ENCODE measurements around the gene FEM1B.
A peak's percentile ranks its signal among the peaks of the same experiment; 100 is the strongest.
"Not testable (repeated sequence)": the region's sequence is repeated elsewhere in the genome, so short reads cannot be mapped to it uniquely, and the experiment has no call there.

Gene FEM1B

DNA sequence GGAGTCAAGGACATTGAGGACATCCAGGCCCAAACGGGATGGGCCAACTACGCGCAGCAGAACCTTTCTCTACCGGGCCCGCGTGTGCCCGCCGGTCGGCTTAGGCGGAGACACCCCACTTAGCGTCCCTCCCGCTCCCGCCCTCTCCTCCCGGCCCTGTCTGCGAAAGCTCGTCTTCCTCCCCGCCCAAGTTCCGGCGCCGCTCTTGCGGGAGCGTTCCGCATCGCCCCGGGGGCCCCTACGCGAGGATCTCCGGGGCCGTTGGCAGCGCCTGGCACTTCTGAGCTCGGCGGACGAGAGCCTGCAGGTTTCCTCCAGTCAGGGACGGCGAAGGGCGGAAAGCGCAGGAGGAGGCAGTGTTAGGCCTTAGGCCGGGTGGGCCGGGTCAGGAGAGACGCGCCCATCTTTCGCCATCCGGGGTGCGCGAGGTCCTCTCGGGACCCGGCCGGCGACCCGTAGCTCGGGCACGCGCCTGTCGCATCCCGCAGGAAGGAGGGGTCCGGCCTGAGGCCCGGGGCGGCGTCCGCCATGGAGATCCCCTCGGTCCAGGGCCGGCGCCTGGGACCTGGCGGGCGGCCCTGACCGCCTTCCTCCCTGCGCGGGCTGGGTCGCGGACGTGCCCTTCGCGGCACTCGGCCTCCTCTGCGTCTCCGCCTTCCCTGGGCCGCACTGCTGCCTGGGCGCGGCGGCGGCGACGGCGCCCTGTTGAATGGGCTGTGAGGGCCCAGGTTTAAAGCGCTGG, at the start of gene FEM1B:
FEM1B (plus strand) TSS at position 143 of the 742 bp plus-strand sequence. CDS start 673 bp downstream, outside the sequence.
- peak; percentile 91 for DNase-seq (ENCODE audit: low spot score)

DNA sequence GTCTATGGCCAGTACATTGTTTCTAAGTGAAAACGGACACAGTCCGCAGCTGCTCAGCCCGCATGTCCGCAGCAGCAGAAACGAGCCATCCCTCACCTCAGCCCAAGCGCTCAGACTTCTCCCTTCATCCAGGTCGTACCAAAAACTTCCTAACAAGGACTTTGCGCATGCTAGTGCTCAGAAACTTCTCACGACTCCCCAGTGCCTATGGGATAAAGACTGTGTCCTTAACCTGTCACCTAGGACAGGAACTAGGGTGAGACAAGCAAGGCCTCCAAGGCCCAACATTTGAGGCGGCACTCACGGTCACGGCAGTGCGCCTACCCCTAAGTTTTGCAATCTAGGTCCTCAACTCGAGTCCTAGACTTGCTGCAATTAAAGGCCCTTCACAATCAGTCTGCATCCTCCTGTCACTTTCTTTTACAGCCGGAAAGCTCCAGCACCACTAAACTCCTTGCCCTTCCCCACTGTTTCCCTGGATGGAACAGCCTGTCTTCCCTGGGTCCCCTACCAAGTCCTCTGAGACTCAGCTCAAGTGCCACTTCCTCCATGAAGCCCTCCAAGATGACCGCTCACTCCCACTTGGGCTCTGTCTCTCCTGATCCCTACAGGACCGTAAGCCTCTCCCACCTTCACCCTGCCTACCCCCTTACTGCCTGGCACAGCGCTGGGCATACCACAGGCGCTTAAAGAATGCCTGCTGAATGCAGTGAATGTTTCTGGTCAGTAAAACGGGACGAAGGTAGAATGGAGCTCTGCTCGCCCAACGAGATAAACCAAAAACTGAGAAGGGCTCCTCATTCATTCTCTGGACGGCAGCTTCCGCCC, 49.2 kb upstream of the FEM1B start:
- DNase-seq (ENCODE audit: low spot score): no peak

DNA sequence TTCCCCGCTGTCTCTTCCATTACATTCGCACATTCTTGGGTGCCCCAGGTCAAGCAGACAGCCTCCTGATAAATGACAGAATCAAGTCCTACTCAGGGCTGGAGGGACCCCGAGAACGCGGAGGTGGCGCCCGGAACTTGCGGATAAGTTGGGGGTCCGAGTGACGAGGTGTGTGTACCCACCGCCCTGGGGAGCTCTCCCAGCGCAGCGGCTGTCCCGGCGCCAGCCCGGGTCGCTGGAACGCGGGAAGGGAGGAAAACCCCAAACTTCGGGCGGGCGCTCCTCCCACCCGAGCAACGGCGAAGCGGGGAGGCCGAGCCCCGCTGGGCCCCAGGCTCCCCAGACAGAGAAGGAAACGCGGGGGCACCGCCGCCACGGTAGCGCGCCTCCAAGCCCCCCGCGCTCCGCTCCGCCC, 48.6 kb upstream of the FEM1B start:
- DNase-seq (ENCODE audit: low spot score): no peak

DNA sequence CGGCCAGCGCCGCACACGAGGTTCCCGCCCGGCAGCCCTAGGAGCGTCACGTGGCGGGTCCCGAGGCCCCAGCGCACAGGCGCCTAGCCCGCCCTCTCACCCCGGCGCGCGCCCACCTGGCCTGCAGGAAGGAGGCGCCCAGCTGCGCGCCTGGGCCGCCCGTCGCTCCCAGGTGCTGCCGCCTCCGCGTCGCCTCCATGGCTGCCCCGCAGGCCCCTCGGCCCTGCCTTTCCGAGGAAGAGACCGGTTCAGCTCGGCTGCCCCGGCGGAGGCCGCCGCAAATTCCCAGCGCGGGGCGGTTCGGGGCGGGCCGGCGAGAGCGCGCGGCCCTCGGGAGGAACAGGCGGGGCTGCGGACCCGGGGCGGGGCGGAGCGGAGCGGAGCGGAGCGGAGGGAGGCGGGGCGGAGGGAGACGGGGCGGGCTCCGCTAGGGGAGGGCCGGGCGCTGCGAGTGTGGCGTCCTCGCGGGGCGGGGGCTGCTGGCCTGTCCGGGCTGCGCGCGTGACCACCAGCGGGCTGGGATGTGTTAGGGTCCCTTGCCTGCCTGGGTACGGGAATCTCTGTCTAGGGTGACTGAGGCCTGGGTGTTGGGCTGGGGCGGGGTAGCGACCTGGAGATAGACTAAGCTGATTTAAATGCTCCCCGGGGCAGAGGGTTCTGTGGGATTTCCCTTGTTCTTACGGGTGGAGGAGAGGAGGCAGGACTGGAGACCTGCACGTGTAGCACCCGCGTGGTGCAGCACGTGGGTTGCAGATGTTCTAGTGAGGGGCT, 48.0 kb upstream of the FEM1B start, which contains the start of gene CLN6:
CLN6 (minus strand) TSS at position 343 of the 771 bp plus-strand sequence; CDS start at position 199, 144 bp downstream.
- DNase-seq (ENCODE audit: low spot score): peak; percentile 93

DNA sequence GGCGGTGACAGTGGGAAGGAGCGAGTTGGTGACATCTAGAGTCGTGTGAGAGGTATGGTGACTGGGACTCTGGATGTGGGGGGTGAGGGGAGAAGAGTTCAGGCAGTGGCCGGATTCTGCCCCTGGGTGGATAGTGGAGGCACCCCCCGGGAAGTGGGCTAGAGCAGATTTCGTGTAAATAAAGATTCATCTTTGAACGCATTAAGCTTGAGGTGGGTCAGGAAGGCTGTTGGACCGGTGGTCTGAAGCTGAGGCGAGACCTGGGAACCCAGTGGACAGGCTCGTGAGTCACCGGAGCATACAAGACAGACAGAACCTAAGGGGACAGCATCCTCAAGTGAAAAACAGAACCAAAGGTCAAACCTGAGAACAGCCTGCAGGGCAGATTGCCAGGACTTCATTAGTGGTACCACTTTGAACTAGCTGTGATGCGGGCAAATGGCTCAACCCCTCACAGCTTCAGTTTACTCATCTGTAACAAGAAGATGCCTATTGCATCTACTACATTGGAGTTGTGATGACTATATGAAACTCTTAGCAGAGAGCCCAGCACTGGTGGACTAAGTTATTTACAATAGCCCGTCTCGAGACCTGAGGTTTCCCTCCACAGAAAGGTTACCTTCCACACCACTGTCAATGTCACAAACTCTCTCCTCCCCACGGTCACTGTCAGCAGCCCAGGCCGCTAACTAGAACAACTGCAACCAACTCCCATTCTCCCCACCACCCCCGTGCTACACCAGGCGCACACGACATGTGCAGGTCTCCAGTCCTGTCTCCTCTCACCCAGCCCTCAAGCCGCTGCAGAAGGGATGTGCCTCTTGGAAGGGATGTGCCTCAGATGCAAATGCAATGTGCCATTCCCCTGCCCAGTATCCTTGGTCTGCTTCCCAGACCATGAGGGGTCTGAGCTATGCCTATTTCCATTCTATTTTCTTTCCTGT, 47.1 kb upstream of the FEM1B start:
- no peak for DNase-seq (ENCODE audit: low spot score)

DNA sequence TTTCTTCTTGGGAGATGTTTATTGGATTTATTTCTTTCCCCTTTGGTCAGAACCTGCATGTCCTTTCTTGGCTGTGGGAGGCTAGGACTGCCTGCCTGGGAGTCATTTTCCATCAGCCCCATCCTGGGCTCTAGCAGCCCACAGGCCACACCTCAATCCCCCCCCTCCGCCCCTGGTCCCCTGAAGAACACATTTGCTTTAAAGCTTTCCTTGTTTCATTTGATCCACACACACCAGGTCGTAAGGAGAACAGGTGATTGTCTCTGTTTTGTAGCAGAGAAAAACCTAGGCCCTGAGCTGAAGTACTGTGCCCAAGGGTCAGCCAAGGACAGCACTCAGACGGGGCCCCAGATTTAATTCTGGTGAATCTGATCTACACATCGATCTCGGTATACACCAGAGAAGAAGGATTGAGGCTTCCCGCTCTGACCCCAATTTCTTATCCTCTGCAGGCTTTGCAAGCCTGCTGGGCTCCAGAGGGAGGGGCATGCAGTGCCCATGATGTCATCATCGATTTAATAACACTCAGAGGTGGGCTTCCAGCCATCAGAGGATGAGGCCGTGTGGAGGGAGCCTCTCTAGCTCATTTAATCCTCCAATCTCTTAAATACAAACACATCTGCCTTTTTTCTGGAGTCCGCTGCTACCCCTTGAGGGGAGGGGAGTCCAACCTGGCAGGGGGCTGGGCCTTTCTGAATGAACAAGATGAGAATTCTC, 46.3 kb upstream of the FEM1B start:
- no peak for DNase-seq (ENCODE audit: low spot score)

DNA sequence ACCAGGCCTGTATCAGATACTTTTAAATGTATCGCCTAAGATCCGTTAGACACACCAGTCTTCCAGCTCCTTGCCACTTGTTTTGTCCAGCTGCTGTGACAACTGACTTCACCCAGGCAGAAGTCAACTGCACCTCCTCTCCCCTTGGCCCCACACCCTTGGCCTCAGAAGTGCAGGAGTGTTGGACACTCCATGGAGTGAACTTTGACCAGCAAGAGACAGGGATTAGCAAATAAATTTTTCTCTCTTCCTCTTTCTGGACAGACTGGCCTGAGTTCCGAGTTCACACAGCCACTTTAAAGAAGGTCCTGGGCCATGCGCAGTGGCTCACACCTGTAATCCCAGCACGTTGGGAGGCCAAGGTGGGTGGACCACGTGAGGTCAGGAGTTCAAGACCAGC, 45.1 kb upstream of the FEM1B start:
- no peak for DNase-seq (ENCODE audit: low spot score)

DNA sequence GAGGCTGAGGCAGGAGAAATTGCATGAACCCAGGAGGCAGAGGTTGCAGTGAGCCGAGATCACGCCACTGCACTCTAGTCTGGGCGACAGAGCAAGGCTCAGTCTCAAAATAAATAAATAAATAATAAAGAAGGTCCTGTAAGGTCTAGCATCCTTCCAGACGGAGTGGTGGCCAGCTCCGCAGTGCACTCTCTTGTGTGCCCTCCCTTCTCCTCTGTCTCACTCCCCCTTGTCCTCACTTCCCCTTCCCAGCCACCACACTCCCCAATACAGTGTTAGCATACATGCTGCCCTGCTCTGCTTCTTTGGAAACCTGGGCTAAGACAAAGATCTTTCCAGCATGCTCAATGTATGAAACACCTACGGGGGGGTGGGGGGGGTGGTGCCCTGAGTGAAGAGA, 44.6 kb upstream of the FEM1B start:
- no peak for DNase-seq (ENCODE audit: low spot score)

DNA sequence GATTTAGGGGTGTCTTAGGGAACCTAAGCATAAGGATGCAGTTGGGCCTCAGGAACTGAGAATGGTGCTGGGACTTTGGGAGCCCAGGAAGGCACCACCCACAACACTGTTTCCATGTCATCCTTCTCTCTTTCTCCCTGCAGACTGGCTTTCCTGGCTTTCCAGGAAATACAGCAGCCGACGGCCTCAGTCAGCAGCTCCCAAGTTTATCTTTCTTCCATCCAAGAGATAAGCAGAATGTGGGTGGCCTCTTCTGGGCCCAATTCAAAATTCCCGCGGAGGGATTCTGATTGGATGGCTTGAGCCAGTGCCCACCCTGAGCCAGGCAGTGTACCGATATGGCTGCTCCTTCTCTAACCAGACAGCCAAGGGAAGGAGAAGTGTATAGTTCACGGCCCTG, 43.5 kb upstream of the FEM1B start:
- DNase-seq (ENCODE audit: low spot score): no peak

DNA sequence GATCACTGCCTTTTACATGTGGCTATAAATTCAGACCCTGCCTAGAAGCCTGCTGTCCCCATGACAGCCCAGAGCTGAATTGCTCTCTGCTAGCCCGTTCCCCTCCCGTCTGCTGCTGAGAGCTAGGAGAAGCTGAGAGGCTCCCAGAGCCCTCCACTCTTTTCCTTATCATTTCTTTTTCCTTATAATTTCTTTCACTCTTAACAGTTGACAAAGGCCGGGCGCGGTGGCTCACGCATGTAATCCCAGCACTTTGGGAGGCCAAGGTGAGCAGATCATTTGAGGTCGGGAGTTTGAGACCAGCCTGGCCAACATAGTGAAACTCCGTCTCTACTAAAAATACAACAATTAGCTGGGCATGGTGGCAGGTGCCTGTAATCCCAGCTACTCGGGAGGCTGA, 43.0 kb upstream of the FEM1B start:
- not testable (repeated sequence) for DNase-seq (ENCODE audit: low spot score)

DNA sequence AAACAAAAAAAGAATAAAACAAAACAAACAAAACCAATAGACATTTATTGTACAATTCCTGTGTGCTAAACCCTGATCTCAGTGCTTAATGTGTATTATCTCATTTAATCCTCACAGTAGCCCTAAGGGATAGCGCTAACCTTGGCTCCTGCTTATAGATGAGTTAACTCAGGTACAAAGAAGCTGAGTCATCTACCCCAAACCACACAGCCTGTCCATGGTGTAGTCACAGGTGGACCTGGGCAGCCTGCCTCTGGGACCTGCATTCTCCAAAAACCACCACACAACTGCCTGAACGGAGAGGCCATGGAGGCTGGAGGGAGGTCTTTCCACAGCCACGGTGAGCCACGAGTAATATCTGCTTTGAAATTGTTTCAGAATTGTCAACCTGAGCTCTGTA, 42.5 kb upstream of the FEM1B start:
- no peak for DNase-seq (ENCODE audit: low spot score)

DNA sequence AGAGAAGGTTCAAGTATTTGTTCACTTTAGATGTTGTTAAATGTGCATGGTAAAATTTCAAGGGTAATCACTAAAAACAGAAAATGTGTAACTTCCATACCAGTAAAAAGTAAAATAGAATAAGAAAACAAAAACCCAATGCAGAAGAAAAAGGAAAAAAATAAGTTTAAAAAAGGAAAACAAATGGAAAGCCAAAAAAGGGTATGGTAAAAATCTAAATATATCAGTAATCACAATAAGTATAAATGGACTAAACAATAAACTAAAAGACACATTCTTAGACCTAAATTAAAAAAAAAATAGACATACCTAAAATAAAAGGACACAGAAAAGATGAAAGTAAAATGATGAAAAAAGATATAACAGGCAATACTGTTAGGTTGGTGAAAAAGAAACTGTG, 38.5 kb upstream of the FEM1B start:
- DNase-seq (ENCODE audit: low spot score): no peak

DNA sequence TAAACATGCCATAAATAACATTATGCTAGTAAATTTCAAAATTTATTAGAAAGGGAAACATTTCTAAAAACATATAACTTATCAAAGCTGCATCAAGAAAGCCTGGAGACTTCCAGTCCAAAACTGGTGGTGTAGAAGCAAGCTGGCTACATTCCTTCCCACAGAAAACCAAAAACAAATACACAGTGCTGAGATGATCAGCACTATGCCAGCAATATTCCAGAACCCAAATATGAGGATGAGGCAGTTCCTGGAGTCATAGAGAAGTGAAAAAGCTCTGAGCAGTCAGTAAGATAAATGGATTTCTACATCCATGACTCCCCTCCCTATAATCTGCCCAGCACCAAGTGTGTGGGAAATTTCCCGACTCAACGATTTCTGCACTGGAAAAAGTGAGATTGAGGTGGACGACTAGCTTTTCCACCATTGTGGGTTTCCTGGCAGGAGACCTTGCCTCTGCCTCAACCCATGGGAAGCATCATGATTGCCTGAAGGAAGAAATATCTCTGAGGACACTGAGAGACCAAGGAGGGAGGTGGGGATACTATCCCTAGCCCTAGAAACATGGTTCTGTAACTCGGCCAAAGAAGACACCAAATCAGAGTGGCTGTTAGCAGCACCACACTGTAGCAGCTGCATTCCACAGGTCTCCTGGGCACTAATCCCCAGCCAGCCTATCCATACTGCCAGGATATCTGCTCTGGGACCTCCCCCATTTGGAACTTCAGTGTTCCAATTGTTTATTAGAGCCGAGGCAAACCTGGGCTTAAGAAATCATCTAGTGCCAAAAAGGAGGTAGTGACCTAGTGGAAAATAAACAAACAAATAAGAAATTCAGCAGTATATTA, 36.2 kb upstream of the FEM1B start:
- DNase-seq (ENCODE audit: low spot score): no peak

DNA sequence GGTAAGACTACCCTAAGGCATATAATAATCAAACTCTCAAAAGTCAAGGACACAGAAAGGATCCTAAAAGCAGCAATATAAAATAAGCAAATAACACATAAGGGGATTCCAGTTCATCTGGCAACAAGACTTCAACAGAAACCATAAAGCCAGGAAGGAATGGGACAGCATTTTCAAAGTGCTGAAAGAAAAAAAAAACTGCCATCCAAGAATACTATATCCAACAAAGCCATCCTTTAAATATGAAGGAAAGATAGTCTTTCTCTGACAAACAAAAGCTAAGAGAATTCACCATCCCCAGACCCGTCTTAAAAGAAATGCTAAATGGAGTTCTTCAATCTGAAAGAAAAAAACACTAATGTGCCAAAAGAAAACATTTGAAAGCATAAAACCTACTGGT, 33.3 kb upstream of the FEM1B start:
- no peak for DNase-seq (ENCODE audit: low spot score)

DNA sequence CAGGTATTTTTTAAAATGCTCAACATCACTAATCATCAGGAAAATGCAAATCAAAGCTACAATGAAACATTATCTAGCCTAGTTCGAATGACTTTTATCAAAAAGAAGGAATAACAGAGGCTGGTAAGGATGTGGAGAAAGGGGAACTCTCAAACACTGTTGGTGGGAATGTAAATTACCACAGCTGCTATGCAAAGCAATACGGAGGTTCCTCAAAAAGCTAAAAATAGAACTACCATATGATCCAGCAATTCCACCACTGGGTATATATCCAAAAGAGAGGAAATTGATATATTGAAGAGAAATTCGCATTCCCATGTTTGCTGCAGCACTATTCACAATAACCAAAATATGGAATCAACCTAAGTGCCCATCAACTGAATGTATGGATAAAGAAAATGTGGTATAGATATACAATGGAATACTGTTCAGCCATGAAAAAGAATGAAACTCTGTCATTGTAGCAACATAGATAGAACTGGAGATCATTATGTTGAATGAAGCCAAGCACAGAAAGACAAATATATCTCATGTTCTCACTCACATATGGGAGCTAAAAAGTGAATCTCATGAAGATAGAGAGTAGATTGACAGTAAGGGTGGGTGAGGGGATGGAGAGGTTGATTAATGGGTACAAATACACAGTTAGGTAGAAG, 28.4 kb upstream of the FEM1B start:
- DNase-seq (ENCODE audit: low spot score): no peak

DNA sequence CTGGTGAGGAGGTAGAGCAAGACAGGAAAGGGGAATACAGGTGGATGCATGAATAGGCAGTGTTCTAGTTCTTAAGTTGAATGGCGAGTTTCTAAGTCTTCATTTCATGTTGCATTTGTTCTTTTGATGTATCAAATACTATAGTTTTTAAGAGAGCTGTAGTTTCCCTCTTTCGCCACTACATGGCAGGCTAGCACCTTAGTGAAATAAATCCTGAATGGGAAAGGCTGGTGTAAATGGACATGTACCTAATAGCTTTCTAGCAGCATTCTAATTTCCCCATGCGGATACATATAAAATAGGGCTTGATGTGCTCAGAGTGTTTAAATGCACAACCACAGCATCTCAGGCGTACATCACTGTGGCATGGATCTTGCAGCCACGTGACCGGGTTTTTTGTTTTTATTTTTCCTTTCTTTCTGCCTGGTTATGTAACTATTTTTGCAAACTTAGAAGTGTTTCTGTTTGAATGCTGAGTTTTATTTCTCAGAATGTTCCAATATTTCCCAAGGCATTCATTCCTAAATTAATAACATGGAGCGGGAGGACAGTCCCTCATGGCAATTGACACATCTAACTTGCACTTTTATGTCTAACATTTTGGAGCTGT, 24.5 kb upstream of the FEM1B start:
- DNase-seq (ENCODE audit: low spot score): peak; percentile 62

DNA sequence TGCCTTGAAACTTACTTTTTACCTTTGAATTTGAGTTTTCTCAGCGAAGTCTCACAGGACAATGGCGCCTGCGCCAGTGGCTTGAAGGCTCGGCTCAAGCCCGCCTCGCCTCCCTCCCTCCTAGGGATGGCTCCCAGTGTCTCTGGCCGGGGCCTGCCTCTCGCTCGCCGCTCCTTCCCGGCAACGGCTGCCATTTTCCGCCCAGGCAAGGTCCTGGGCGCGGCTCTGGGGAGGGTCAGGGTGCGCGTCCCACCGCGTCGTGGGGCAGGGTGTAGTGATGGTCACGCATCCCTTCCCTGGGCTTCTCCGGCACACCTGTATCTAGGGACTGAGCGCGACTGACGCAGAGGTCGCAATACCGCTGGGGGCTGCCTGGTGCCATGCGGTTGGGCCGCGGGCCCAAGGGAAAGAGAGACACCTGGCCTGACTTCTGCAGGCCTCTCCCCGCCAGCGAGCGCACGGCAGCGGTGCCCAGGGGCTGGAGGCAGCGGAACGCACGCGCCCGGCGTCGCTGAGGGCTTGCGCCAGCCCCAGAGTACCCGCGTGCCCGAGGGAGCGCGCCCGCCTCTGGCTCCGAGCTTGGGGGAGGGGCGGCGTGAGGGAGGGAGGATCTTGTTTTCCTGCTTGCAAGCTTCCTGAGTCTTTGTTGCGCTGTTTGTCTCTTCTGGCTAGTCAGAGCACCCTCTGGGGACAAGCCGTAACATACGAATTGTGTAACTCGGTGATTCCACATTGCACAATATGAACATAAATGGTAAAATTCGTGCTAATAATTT, 20.7 kb upstream of the FEM1B start:
- peak; percentile 41 for DNase-seq (ENCODE audit: low spot score)

DNA sequence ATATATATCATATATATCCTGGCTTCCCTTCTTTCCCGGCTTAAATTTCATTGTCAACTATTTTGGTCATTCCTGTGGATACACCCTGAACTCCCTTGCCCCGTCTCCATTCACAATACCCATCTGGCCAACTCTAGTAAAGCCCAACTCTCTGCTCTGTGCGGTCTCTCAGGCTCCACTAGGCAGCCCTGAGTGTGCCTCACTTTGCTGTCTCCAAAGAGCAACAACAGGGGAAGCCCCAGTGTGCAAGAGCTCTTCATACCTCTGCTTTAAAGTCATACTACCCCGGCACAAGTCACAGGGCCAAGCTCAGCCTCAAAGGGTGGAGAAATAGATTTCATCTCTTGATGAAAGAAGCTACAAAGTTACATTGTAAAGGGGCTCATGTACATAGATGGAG, 18.9 kb upstream of the FEM1B start:
- DNase-seq (ENCODE audit: low spot score): no peak
